AG09319 (cell line): ENCODE results near the gene KANSL1.

ENCODE experiments used
- DNase-seq: peaks from one replicate; pipeline ENCODE4 v3.0.0-alpha.2; 2010; ENCODE audit warnings: low read depth; ENCODE audit errors: extremely low read depth
- TF ChIP-seq, protein P1 (sequence below): IDR thresholded peaks from 2 replicates; pipeline ENCODE4 v1.5.1; 2011; ENCODE audit warnings: low read depth, mild to moderate bottlenecking, inconsistent platforms, low read length, moderate library complexity

KANSL1 gene

GRCh38 chr17:46059486-46059885 lies 133.7 kb downstream of the KANSL1 start:
- TF ChIP-seq, protein P1, sequence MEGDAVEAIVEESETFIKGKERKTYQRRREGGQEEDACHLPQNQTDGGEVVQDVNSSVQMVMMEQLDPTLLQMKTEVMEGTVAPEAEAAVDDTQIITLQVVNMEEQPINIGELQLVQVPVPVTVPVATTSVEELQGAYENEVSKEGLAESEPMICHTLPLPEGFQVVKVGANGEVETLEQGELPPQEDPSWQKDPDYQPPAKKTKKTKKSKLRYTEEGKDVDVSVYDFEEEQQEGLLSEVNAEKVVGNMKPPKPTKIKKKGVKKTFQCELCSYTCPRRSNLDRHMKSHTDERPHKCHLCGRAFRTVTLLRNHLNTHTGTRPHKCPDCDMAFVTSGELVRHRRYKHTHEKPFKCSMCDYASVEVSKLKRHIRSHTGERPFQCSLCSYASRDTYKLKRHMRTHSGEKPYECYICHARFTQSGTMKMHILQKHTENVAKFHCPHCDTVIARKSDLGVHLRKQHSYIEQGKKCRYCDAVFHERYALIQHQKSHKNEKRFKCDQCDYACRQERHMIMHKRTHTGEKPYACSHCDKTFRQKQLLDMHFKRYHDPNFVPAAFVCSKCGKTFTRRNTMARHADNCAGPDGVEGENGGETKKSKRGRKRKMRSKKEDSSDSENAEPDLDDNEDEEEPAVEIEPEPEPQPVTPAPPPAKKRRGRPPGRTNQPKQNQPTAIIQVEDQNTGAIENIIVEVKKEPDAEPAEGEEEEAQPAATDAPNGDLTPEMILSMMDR = no peak
- no peak for DNase-seq

DNA sequence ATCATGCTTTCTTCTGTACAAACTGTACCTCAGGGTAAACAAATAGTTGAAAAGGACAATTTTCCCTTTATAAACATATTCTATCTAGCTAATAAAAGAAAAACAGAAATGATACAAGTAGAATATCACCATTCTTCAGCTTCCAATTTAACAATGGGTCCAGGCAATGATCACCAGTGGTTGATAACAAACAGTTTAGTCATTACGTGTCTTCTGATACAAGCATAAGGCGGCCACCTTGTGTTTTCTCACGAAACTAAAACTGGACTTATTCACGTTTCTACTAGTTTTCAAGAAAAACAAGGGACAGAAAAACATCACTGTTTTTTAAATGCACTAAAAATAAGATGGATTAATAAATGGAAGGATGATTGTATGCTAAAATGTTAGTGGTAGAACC lies 135.9 kb downstream of the KANSL1 start:
- no peak for DNase-seq

DNA sequence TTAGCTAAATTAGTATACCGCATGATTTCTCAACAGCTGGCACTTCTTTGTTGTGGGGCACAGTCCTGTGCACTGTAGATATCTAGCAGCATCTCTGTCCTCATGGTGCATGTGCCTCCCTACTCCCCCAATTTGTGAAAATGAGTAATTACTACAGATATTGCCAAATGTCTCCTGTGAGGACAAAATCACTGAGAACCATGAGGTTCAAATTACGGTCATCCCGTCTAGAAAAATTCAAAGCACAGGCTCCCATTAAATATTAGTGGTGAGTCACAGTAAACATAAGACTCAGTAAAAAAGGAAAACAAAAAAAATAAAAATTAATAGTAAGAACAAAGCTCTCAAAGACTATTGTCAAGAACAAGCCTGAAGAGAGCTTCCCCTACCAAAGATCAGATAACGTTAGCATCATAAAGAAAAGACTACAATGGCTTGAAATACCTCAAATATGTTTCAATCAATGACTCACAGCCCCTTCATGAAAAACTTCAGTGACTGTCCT lies 136.4 kb downstream of the KANSL1 start:
- peak; percentile 49 for DNase-seq
- TF ChIP-seq, protein P1 = no peak

More for the DNA sequence above, 135.9 kb downstream of the KANSL1 start:
- TF ChIP-seq, protein P1 = no peak

DNA sequence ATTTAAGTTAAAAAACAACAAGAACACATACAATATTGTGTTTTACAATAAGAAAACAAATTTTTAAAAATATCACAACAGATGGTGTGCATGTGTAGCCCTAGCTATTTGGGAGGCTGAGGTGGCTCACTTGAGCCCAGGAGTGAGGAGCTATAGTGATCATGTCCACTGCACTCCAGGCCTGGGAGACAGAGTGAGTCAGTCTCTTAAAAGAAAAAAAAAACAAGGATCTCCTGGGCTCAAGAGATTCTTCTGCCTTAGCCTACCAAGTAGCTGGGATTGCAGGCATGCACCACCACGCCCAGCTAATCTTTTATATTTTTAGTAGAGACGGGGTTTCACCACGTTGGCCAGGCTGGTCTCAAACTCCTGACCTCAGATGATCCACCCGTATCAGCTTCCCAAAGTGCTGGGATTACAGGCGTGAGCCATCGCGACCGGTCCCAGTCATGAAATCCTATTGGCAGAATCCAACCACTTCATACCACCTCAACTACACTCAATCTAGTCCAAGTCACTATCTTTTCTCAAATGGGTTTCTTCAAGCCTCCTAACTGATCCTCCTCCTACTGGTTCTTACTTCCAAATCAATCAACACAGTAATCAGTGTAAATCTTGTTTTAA lies 139.2 kb downstream of the KANSL1 start:
- DNase-seq = no peak
- TF ChIP-seq, protein P1 = no peak

GRCh38 chr17:46049656-46050055 lies 143.6 kb downstream of the KANSL1 start:
- no peak for DNase-seq
- TF ChIP-seq, protein P1 = no peak

DNA sequence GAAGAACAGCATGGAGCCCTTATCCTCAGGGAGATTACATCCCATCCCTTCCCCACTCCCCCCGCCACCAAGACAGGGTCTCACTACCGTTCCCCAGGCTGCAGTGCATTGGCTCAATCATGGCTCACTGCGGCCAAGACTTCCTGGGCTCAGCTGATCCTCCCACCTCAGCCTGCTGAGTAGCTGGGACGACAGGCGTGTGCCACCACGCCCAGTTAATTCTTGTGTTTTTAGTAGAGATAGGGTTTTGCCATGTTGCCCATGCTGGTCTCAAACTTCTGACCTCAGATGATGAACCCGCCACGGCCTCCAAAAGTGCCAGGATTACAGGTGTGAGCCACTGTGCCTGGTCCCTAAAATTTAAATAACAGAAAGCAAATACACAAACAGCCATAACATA lies 145.4 kb downstream of the KANSL1 start:
- DNase-seq = no peak

GRCh38 chr17:46047398-46047797 lies 145.8 kb downstream of the KANSL1 start:
- TF ChIP-seq, protein P1 = no peak
- no peak for DNase-seq

More for the DNA sequence above, 145.4 kb downstream of the KANSL1 start:
- TF ChIP-seq, protein P1 = no peak
